Measurements from ENCODE around the gene SRRM4. TPM values are rescaled to one million over a fixed set of nuclear protein-coding genes. Genes with fewer than 3 reads are reported as not detected.

Gene SRRM4
- total RNA-seq, 1 experiment from 2014 or later: 0.02 TPM

DNA sequence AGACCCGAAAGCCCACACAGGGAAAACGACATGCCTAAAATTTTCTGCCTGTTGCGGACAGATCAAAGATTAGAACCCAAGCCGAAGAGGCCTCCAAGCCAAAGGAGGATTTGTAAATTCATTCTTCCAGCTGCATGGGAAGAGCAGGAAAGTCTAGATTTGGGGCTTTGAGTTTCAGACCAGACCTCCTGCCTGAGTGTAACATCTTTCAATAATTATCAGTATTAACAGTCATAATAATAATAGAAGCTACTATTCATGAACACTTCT, 195.7 kb downstream of the SRRM4 start (continued):
- TF ChIP-seq, protein P1, sequence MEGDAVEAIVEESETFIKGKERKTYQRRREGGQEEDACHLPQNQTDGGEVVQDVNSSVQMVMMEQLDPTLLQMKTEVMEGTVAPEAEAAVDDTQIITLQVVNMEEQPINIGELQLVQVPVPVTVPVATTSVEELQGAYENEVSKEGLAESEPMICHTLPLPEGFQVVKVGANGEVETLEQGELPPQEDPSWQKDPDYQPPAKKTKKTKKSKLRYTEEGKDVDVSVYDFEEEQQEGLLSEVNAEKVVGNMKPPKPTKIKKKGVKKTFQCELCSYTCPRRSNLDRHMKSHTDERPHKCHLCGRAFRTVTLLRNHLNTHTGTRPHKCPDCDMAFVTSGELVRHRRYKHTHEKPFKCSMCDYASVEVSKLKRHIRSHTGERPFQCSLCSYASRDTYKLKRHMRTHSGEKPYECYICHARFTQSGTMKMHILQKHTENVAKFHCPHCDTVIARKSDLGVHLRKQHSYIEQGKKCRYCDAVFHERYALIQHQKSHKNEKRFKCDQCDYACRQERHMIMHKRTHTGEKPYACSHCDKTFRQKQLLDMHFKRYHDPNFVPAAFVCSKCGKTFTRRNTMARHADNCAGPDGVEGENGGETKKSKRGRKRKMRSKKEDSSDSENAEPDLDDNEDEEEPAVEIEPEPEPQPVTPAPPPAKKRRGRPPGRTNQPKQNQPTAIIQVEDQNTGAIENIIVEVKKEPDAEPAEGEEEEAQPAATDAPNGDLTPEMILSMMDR (IDR thresholded peaks at IDR 0.05 in 2 of 3, conservative IDR thresholded peaks at IDR 0.05 in 1 of 3; ENCODE audit: borderline replicate concordance in 1 of 3, insufficient read depth in 1 of 3, low read depth in 2 of 3, low read length in 2 of 3): no peak
- TF ChIP-seq ELF1 (IDR thresholded peaks at IDR 0.05; ENCODE audit: borderline replicate concordance, low read depth): no peak
- no peak for TF ChIP-seq JUND (IDR thresholded peaks at IDR 0.05)
- TF ChIP-seq POLR2A (IDR thresholded peaks at IDR 0.05; ENCODE audit: borderline replicate concordance, extremely low read depth, insufficient read depth, insufficient read length): no peak
- TF ChIP-seq TCF7L2 (IDR thresholded peaks at IDR 0.05; ENCODE audit: borderline replicate concordance, extremely low read depth, insufficient read depth, insufficient read length): no peak
- TF ChIP-seq RAD21 (IDR thresholded peaks at IDR 0.05; ENCODE audit: low read depth): no peak
- TF ChIP-seq POLR2AphosphoS5 (IDR thresholded peaks at IDR 0.05; ENCODE audit: low read depth, low read length): no peak

DNA sequence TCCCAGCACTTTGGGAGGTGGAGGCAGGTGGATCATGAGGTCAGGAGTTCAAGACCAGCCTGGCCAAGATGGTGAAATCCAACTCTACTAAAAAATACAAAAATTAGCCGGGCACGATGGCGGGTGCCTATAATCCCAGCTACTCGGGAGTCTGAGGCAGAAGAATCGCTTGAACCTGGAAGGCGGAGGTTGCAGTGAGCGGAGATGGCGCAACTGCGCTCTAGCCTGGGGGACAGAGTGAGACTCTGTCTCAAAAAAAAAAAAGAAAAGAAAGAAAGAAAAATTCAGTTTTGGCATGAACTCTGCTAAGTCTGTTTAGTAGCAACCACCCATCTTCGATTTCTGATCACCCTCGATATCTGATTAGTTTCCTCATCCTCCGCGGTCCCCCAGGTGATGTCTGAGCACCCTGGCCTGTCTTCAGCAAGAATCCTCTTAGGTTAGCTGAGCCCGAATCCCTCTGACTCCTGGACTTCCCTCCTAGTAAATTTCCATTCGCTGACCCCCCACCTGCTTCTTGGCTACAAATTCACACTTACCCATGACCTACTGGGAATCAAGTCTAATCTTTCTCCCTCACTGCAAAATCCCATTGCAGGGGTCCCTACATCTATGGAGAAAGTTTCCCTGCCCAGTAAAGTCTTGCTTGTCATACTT, 196.5 kb downstream of the SRRM4 start:
- H3K9ac ChIP-seq (ENCODE audit: low read length): no peak overlapping the region
- H3K36me3 ChIP-seq (ENCODE audit: control insufficient read depth in 1 of 2, insufficient read depth in 2 of 2, low read length in 2 of 2): no peaks in the 10 kb centered on the region
- H3K9me3 ChIP-seq (ENCODE audit: control insufficient read depth in 1 of 2, insufficient read depth in 1 of 2, low read depth in 1 of 2, low read length in 2 of 2): no peaks in the 10 kb centered on the region
- DNase-seq (ENCODE audit: low read depth, low spot score): no peak
- H3K4me3 ChIP-seq (replicated peaks in 1 of 2; ENCODE audit: low read depth in 1 of 2, low read length in 2 of 2): no peak overlapping the region; a peak in 1 of 4 replicates
- POLR2A ChIA-PET: interaction anchor here (0.6 to 0.9 kb wide), 2 partner anchors 12 to 24 kb away, joined by 4 to 5 read pairs; no protein-coding TSS in a partner anchor
- intact Hi-C loops (cut with micrococcal nuclease): no loop called here
- H3K27ac ChIP-seq (ENCODE audit: low read depth, low read length): peak overlapping the region; percentile 46; the same call in 1 of the 2 replicates
- CTCF ChIA-PET: interaction anchor here (1.8 kb wide), 1 partner anchor 22 kb away, joined by 4 read pairs; no protein-coding TSS in a partner anchor
- peak overlapping the region; percentile 90 for H3K4me2 ChIP-seq (ENCODE audit: low read length)
- no peaks in the 10 kb centered on the region for H4K20me1 ChIP-seq (ENCODE audit: insufficient read depth)
- no TSS peak for BruUV-seq (replicated peaks)
- ATAC-seq: no peak
- H3K27me3 ChIP-seq (ENCODE audit: insufficient read depth, low read length): no peaks in the 10 kb centered on the region
- TF ChIP-seq EZH2 (IDR thresholded peaks at IDR 0.05) (no peak), SRF (IDR thresholded peaks at IDR 0.05; ENCODE audit: low read depth) (no peak), ZNF274 (IDR thresholded peaks at IDR 0.05; ENCODE audit: low read depth, low read length) (no peak), ZFX (IDR thresholded peaks at IDR 0.05) (no peak)
- RAD21 ChIA-PET (ENCODE audit: low non-redundant PET in 1 of 2, low total read pairs in 2 of 2, uncharacterized antibody in 2 of 2, unreplicated experiment in 2 of 2): no interaction called here
- H2AFZ ChIP-seq (ENCODE audit: low read depth, low read length, poor library complexity, severe bottlenecking): no peak overlapping the region
- H3K9me2 ChIP-seq (ENCODE audit: insufficient read depth): no peaks in the 10 kb centered on the region
- no peaks in the 10 kb centered on the region for H3K79me2 ChIP-seq (ENCODE audit: insufficient read depth, low read length)
- H3K4me1 ChIP-seq (ENCODE audit: control insufficient read depth in 1 of 2, insufficient read depth in 2 of 2, low read length in 2 of 2): peaks cover 45 to 56% of the 10 kb centered on the region in 2 experiments

Data from HCT116 (cell line).